ENCODE results near the gene SPG7.

SPG7 gene

GRCh38 chr16:89522287-89522686 lies 14.1 kb downstream of the SPG7 start:
- no peak for DNase-seq

- no peak for DNase-seq
Measured at GRCh38 chr16:89523680-89524344, 15.6 kb downstream of the SPG7 start.

- no peak for DNase-seq
Measured at GRCh38 chr16:89525146-89525913, 17.1 kb downstream of the SPG7 start.

- DNase-seq: no peak
Measured at GRCh38 chr16:89529097-89529496, 20.9 kb downstream of the SPG7 start.

GRCh38 chr16:89530401-89531381 lies 22.5 kb downstream of the SPG7 start:
- no peak for DNase-seq

GRCh38 chr16:89531821-89532526 lies 23.8 kb downstream of the SPG7 start:
- DNase-seq: no peak

- peak; percentile 6 for DNase-seq
Measured at GRCh38 chr16:89534252-89534756, 26.1 kb downstream of the SPG7 start.

- no peak for DNase-seq
Measured at GRCh38 chr16:89536371-89536770, 28.2 kb downstream of the SPG7 start.

GRCh38 chr16:89536886-89537548 lies 28.8 kb downstream of the SPG7 start:
- no peak for DNase-seq

- DNase-seq: no peak
Measured at GRCh38 chr16:89537549-89537925, 29.3 kb downstream of the SPG7 start.

- no peak for DNase-seq
Measured at GRCh38 chr16:89538286-89538685, 30.1 kb downstream of the SPG7 start.

- no peak for DNase-seq
Measured at GRCh38 chr16:89540557-89540956, 32.4 kb downstream of the SPG7 start.

GRCh38 chr16:89541792-89542191 lies 33.6 kb downstream of the SPG7 start:
- no peak for DNase-seq

GRCh38 chr16:89544113-89544512 lies 35.9 kb downstream of the SPG7 start:
- no peak for DNase-seq

GRCh38 chr16:89544713-89545043 lies 36.5 kb downstream of the SPG7 start:
- DNase-seq: no peak

GRCh38 chr16:89545044-89545830 lies 37.0 kb downstream of the SPG7 start:
- DNase-seq: no peak

- no peak for DNase-seq
Measured at GRCh38 chr16:89545831-89546574, 37.8 kb downstream of the SPG7 start.

GRCh38 chr16:89546781-89547180 lies 38.6 kb downstream of the SPG7 start:
- no peak for DNase-seq

- DNase-seq: no peak
Measured at GRCh38 chr16:89547291-89547690, 39.1 kb downstream of the SPG7 start.

- no peak for DNase-seq
Measured at GRCh38 chr16:89547860-89548259, 39.7 kb downstream of the SPG7 start.
